Liver (tissue), 9 donors: ENCODE data around the gene PAK1. TPM values are rescaled to one million over a fixed set of nuclear protein-coding genes. Genes with fewer than 3 reads are reported as not detected.

Experiments used
- DNase-seq: peaks from one replicate; pipeline ENCODE4 v3.0.0-alpha.2; 2017; ENCODE audit warnings: low spot score
- H3K27ac ChIP-seq, 2 donors: one replicate each; pipeline ENCODE4 v1.7.0; 2013; ENCODE audit warnings: inconsistent platforms in 2 of 2, low read length in 2 of 2, control low read depth in 1 of 2, low read depth in 1 of 2, mild to moderate bottlenecking in 1 of 2
- H3K27me3 ChIP-seq, 4 donors: one replicate each; pipeline versions ENCODE4 v1.6.1 to v1.7.0; 2013; ENCODE audit warnings: low read length in 3 of 4, inconsistent platforms in 1 of 4, mild to moderate bottlenecking in 1 of 4, moderate library complexity in 1 of 4; ENCODE audit not compliant: control insufficient read depth in 4 of 4, insufficient read depth in 4 of 4
- H3K36me3 ChIP-seq, 4 donors: one replicate each; pipeline versions ENCODE4 v1.6.1 to v1.7.0; 2013; ENCODE audit warnings: low read length in 3 of 4, mild to moderate bottlenecking in 3 of 4, low read depth in 1 of 4, moderate library complexity in 1 of 4; ENCODE audit not compliant: control insufficient read depth in 4 of 4, insufficient read depth in 3 of 4
- H3K4me1 ChIP-seq, 4 donors: one replicate each; pipeline versions ENCODE4 v1.6.1 to v1.7.0; 2013; ENCODE audit warnings: low read length in 3 of 4, mild to moderate bottlenecking in 3 of 4, moderate library complexity in 1 of 4; ENCODE audit not compliant: control insufficient read depth in 4 of 4, insufficient read depth in 4 of 4
- H3K4me3 ChIP-seq, 3 donors: one replicate each; pipeline versions ENCODE4 v1.6.1 to v1.7.0; 2013; ENCODE audit warnings: low read length in 3 of 3, control low read depth in 1 of 3, low read depth in 1 of 3, mild to moderate bottlenecking in 1 of 3
- H3K9ac ChIP-seq, 2 donors: one replicate each; pipeline ENCODE4 v1.7.0; 2013; ENCODE audit warnings: low read length in 2 of 2, mild to moderate bottlenecking in 2 of 2, moderate library complexity in 2 of 2, control low read depth in 1 of 2, low read depth in 1 of 2
- H3K9me3 ChIP-seq, 4 donors: one replicate each; pipeline versions ENCODE4 v1.6.1 to v1.7.0; 2013; ENCODE audit warnings: low read length in 3 of 4; ENCODE audit not compliant: control insufficient read depth in 4 of 4
- EGR1 ChIP-seq, 2 donors: IDR thresholded peaks; 2 replicates each; pipeline ENCODE4 v1.6.1; 2016 to 2018; ENCODE audit warnings: antibody characterized with exemption in 2 of 2, low read depth in 2 of 2
- FOXA1 ChIP-seq: IDR thresholded peaks from 2 replicates; pipeline ENCODE4 v1.6.1; 2016; ENCODE audit warnings: antibody characterized with exemption
- FOXA2 ChIP-seq: IDR thresholded peaks from 2 replicates; pipeline ENCODE4 v1.6.1; 2016; ENCODE audit warnings: antibody characterized with exemption
- HNF4A ChIP-seq, 2 donors: conservative IDR thresholded peaks; 2 replicates each; pipeline ENCODE4 v1.6.1; 2016; ENCODE audit warnings: antibody characterized with exemption in 2 of 2, mild to moderate bottlenecking in 2 of 2
- HNF4G ChIP-seq: IDR thresholded peaks from 2 replicates; pipeline ENCODE4 v1.6.1; 2016; ENCODE audit warnings: antibody characterized with exemption
- NR2F2 ChIP-seq: IDR thresholded peaks from 2 replicates; pipeline ENCODE4 v1.6.1; 2016; ENCODE audit warnings: antibody characterized with exemption
- RAD21 ChIP-seq, 2 donors: IDR thresholded peaks; 2 replicates each; pipeline ENCODE4 v1.6.1; 2016; ENCODE audit warnings: antibody characterized with exemption in 2 of 2, mild to moderate bottlenecking in 2 of 2
- RXRA ChIP-seq, 2 donors: IDR thresholded peaks; 2 replicates each; pipeline ENCODE4 v1.6.1; 2017 to 2018; ENCODE audit warnings: antibody characterized with exemption in 2 of 2, mild to moderate bottlenecking in 1 of 2
- SP1 ChIP-seq: IDR thresholded peaks from 2 replicates; pipeline ENCODE4 v1.6.1; 2018; ENCODE audit warnings: antibody characterized with exemption, mild to moderate bottlenecking
- TAF1 ChIP-seq: conservative IDR thresholded peaks from 2 replicates; pipeline ENCODE4 v1.6.1; 2016; ENCODE audit warnings: antibody characterized with exemption, mild to moderate bottlenecking
- YY1 ChIP-seq: IDR thresholded peaks from 2 replicates; pipeline ENCODE4 v1.6.1; 2016; ENCODE audit warnings: antibody characterized with exemption, mild to moderate bottlenecking
- WGBS: extraction: QIAGEN DNeasy Blood & Tissue Kit; methylation state at CpG from one replicate; pipeline ENCODE4 v1.1.7; 2013; 5-methylcytosine and 5-hydroxymethylcytosine counted together
- polyA plus RNA-seq, 2 donors: library from polyadenylated mRNA; stranded (reverse) in 1 of 2; unstranded in 1 of 2; fragments of 200-250 nt in 1 of 2; fragments of >200 nt in 1 of 2; fragmentation: Nextera tagmentation in 1 of 2; extraction: Ambion mirVana in 1 of 2; gene quantifications; one replicate each; pipeline versions ENCODE4 v1.2.1 to v1.2.3, GENCODE V29; 2013 to 2015
- total RNA-seq, 2 donors: library from RNA; depleted of rRNA; stranded (reverse); fragments of >200 nt; gene quantifications; one replicate each; pipeline ENCODE4 v1.2.3, GENCODE V29; 2014
- TF ChIP-seq, protein P1 (sequence below): fragments of 150-350 bp; IDR thresholded peaks from 2 replicates; pipeline ENCODE4 v1.5.1; 2017; ENCODE audit warnings: improper control_type of control experiment, low read depth, low read length; ENCODE audit not compliant: missing input control
- TF ChIP-seq, protein P2 (sequence below): IDR thresholded peaks from 2 replicates; pipeline ENCODE4 v1.6.1; 2016; ENCODE audit warnings: antibody characterized with exemption
- TF ChIP-seq, protein P3 (sequence below): IDR thresholded peaks from 2 replicates; pipeline ENCODE4 v1.6.1; 2016; ENCODE audit warnings: antibody characterized with exemption, mild to moderate bottlenecking
- TF ChIP-seq, protein P4 (sequence below): IDR thresholded peaks from 2 replicates; pipeline ENCODE4 v1.6.1; 2016; ENCODE audit warnings: antibody characterized with exemption
- TF ChIP-seq, protein P5 (sequence below): IDR thresholded peaks from 2 replicates; pipeline ENCODE4 v1.6.1; 2016; ENCODE audit warnings: antibody characterized with exemption
- donor health status: healthy.
- donor health status: healthy.
- donor health status: healthy.
- donor health status: healthy.
- donor health status: healthy.

PAK1 gene
- total and polyA plus RNA-seq, 4 donors: 3.6 to 24.9 (median 7.4) TPM

DNA sequence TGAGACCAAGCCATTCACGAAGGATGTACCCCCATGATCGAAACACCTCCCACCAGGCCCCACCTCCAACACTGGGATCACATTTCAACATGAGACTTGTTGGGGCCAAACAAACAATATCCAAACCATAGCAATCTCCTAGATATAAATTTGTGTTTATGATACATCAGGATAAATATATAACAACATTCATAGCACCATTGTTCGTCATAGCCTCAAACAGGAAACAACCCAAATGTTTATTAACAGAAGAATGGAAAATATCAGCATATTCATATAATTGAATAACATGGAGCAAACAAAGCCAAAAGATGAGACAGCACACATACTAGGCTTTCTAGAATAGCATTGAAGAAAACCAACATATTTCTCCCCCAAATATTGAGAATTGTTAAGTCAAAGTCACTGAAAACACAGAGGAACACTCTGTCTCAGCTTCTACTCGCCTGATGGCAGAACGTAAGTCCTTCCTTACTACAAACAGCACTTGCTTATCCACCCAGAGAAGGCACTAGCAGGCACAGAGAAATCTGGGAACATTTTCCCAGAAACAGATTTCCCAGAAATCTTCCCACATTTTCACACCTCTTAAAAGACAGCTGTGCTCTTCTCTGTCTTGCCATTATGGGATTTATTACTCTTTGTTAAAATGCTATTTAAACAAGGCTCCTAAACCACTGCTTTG is 164.4 kb downstream of the PAK1 start (continued):
- TF ChIP-seq FOXA1: no peak

DNA sequence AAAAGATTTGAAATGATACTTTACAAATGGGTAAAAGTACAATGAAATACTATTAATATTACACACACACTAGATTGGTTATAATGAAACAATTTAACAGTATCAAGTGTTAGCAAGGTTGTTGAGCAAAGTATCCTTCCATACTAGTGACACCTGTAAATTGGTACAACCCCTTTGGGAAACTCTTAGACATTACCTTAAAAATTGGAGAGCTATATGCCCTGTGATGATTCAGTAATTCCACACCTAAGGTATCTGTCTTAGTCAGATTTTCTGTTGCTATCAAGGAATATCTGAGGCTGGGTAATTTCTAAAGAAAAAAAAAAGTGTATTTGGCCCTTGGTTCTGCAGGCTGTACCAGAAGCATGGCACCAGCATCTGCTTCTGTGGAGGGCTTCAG is 165.1 kb downstream of the PAK1 start:
- Histone ChIP-seq H3K36me3 (no peaks in the 10 kb centered on the region), H3K9me3 (no peaks in the 10 kb centered on the region), H3K4me3 (no peak overlapping the region), H3K27me3 (no peaks in the 10 kb centered on the region), H3K9ac (no peak overlapping the region), H3K27ac (no peak overlapping the region), H3K4me1 (no peaks in the 10 kb centered on the region)
- TF ChIP-seq, protein P1, sequence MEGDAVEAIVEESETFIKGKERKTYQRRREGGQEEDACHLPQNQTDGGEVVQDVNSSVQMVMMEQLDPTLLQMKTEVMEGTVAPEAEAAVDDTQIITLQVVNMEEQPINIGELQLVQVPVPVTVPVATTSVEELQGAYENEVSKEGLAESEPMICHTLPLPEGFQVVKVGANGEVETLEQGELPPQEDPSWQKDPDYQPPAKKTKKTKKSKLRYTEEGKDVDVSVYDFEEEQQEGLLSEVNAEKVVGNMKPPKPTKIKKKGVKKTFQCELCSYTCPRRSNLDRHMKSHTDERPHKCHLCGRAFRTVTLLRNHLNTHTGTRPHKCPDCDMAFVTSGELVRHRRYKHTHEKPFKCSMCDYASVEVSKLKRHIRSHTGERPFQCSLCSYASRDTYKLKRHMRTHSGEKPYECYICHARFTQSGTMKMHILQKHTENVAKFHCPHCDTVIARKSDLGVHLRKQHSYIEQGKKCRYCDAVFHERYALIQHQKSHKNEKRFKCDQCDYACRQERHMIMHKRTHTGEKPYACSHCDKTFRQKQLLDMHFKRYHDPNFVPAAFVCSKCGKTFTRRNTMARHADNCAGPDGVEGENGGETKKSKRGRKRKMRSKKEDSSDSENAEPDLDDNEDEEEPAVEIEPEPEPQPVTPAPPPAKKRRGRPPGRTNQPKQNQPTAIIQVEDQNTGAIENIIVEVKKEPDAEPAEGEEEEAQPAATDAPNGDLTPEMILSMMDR: no peak
- TF ChIP-seq, protein P2, sequence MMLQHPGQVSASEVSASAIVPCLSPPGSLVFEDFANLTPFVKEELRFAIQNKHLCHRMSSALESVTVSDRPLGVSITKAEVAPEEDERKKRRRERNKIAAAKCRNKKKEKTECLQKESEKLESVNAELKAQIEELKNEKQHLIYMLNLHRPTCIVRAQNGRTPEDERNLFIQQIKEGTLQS: no peak
- TF ChIP-seq, protein P3, sequence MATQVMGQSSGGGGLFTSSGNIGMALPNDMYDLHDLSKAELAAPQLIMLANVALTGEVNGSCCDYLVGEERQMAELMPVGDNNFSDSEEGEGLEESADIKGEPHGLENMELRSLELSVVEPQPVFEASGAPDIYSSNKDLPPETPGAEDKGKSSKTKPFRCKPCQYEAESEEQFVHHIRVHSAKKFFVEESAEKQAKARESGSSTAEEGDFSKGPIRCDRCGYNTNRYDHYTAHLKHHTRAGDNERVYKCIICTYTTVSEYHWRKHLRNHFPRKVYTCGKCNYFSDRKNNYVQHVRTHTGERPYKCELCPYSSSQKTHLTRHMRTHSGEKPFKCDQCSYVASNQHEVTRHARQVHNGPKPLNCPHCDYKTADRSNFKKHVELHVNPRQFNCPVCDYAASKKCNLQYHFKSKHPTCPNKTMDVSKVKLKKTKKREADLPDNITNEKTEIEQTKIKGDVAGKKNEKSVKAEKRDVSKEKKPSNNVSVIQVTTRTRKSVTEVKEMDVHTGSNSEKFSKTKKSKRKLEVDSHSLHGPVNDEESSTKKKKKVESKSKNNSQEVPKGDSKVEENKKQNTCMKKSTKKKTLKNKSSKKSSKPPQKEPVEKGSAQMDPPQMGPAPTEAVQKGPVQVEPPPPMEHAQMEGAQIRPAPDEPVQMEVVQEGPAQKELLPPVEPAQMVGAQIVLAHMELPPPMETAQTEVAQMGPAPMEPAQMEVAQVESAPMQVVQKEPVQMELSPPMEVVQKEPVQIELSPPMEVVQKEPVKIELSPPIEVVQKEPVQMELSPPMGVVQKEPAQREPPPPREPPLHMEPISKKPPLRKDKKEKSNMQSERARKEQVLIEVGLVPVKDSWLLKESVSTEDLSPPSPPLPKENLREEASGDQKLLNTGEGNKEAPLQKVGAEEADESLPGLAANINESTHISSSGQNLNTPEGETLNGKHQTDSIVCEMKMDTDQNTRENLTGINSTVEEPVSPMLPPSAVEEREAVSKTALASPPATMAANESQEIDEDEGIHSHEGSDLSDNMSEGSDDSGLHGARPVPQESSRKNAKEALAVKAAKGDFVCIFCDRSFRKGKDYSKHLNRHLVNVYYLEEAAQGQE: no peak
- TF ChIP-seq FOXA2 (no peak), HNF4G (no peak), NR2F2 (no peak), RAD21 (IDR thresholded peaks at IDR 0.05) (no peak), YY1 (no peak), SP1 (no peak), FOXA1 (no peak), EGR1 (IDR thresholded peaks at IDR 0.05; ENCODE audit: low read depth in 2 of 2) (no peak), TAF1 (no peak)
- no peak for DNase-seq

DNA sequence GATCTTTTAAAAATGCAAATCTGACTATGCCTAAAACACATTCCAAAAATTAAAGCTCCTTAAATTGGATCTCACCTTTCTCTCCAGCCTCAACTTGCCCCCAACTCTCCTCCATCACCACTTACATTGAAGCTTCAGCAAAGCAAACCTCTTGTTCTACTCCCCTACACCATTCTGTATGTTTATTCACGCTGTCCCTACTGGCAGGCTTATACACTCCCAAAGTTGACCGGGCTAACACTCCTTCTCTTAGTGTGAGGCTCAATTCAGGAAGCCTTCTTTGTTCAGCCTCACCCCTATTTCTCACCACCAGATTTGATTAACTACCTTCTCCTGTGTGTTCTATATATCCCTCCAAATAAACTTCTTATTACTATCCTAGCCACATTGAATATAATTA is 170.6 kb downstream of the PAK1 start:
- DNase-seq: no peak
- H3K27ac ChIP-seq: no peak overlapping the region
- no peaks in the 10 kb centered on the region for H3K27me3 ChIP-seq
- 94% methylated on average over 2 of the region's 2 CpGs for WGBS
- no peak overlapping the region for H3K9ac ChIP-seq
- no peaks in the 10 kb centered on the region for H3K4me1 ChIP-seq
- no peaks in the 10 kb centered on the region for H3K36me3 ChIP-seq
- no peaks in the 10 kb centered on the region for H3K9me3 ChIP-seq
- no peak overlapping the region for H3K4me3 ChIP-seq
- no peak for TF ChIP-seq HNF4A (conservative IDR thresholded peaks at IDR 0.05)
- no peak for TF ChIP-seq SP1
- TF ChIP-seq, protein P2: no peak
- TF ChIP-seq, protein P1: no peak
- TF ChIP-seq, protein P4, sequence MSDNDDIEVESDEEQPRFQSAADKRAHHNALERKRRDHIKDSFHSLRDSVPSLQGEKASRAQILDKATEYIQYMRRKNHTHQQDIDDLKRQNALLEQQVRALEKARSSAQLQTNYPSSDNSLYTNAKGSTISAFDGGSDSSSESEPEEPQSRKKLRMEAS: no peak
- no peak for TF ChIP-seq NR2F2
- no peak for TF ChIP-seq YY1
- no peak for TF ChIP-seq RXRA (IDR thresholded peaks at IDR 0.05)
- TF ChIP-seq, protein P5, sequence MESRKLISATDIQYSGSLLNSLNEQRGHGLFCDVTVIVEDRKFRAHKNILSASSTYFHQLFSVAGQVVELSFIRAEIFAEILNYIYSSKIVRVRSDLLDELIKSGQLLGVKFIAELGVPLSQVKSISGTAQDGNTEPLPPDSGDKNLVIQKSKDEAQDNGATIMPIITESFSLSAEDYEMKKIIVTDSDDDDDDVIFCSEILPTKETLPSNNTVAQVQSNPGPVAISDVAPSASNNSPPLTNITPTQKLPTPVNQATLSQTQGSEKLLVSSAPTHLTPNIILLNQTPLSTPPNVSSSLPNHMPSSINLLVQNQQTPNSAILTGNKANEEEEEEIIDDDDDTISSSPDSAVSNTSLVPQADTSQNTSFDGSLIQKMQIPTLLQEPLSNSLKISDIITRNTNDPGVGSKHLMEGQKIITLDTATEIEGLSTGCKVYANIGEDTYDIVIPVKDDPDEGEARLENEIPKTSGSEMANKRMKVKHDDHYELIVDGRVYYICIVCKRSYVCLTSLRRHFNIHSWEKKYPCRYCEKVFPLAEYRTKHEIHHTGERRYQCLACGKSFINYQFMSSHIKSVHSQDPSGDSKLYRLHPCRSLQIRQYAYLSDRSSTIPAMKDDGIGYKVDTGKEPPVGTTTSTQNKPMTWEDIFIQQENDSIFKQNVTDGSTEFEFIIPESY: no peak
- no peak for TF ChIP-seq EGR1 (IDR thresholded peaks at IDR 0.05; ENCODE audit: low read depth in 2 of 2)
